Transverse colon (tissue), 4 donors: ENCODE data around the gene IRS4. TPM values are rescaled to one million over a fixed set of nuclear protein-coding genes. Genes with fewer than 3 reads are reported as not detected.

Experiments
- DNase-seq: peaks from one replicate; pipeline ENCODE4 v3.0.0-alpha.2; 2019
- H3K27ac ChIP-seq, 4 donors: fragments of 200-600 bp; sonication (generic); 2 replicates each; pipeline ENCODE4 v1.5.1; 2016 to 2018; ENCODE audit warnings: inconsistent platforms in 4 of 4
- H3K27me3 ChIP-seq: fragments of 200-600 bp; sonication (generic); 2 replicates; pipeline ENCODE4 v1.5.1; 2017; ENCODE audit warnings: inconsistent platforms
- H3K36me3 ChIP-seq, 4 donors: fragments of 200-600 bp; sonication (generic); 2 replicates each; pipeline ENCODE4 v1.5.1; 2017 to 2019; ENCODE audit warnings: inconsistent platforms in 4 of 4
- H3K4me1 ChIP-seq, 4 donors: fragments of 200-600 bp; sonication (generic); 2 replicates each; pipeline ENCODE4 v1.5.1; 2017 to 2020; ENCODE audit warnings: inconsistent platforms in 4 of 4
- H3K4me3 ChIP-seq, 4 donors: fragments of 200-600 bp; sonication (generic); 1 replicate in 1 of 4; 2 replicates in 3 of 4; pipeline versions ENCODE4 v1.5.1 to v1.6.1; 2017 to 2019; ENCODE audit warnings: inconsistent platforms in 4 of 4
- H3K9me3 ChIP-seq, 2 donors: fragments of 200-600 bp; sonication (generic); 2 replicates each; pipeline ENCODE4 v1.5.1; 2017 to 2019; ENCODE audit warnings: inconsistent platforms in 2 of 2
- EP300 ChIP-seq: sonication (generic); formaldehyde crosslinking; IDR thresholded peaks from one replicate; pipeline ENCODE4 v1.6.1; 2017; ENCODE audit warnings: antibody characterized with exemption, low read depth
- POLR2A ChIP-seq: fragments of 450-650 bp; IDR thresholded peaks from one replicate; pipeline ENCODE4 v1.6.1; 2016; ENCODE audit warnings: antibody characterized with exemption, mild to moderate bottlenecking, moderate library complexity
- POLR2AphosphoS5 ChIP-seq, 3 donors: sonication (generic); formaldehyde crosslinking; IDR thresholded peaks; one replicate each; pipeline ENCODE4 v1.6.1; 2016; ENCODE audit warnings: antibody characterized with exemption in 3 of 3
- WGBS, 2 donors: methylation state at CpG; one replicate each; pipeline ENCODE4 v1.1.5; 2018; ENCODE audit warnings: low coverage in 1 of 2; 5-methylcytosine and 5-hydroxymethylcytosine counted together
- in situ Hi-C, 4 donors: fragments of 200-750 bp; cut with MboI; loops; one replicate each; pipeline versions ENCODE4 v1.15.0 to v1.15.1; 2017; ENCODE audit warnings: low sequenced_read_pairs in 3 of 4, low pct_ligation_motif_present in 1 of 4, low pct_unique_long_range_greater_than_20kb in 1 of 4
- intact Hi-C: fragments of 100-400 bp; cut with DNase I; formaldehyde crosslinking; loops from one replicate; pipeline ENCODE4 v1.15.1; 2023; ENCODE audit warnings: low total_unique reads
- total RNA-seq, 4 donors: library from RNA; depleted of rRNA; stranded (reverse); fragments of >200 nt; gene quantifications; one replicate each; pipeline ENCODE4 v1.1.0, GENCODE V29; 2016
- TF ChIP-seq, protein P1 (sequence below), 5 experiments: fragments of 200-600 bp in 3 of 5; fragments of 450-650 bp in 2 of 5; sonication (generic) in 3 of 5; IDR thresholded peaks; 1 replicate in 2 of 5; 2 replicates in 3 of 5; pipeline ENCODE4 v1.5.1; 2016 to 2017; ENCODE audit warnings: antibody characterized with exemption in 5 of 5, inconsistent platforms in 3 of 5, mild to moderate bottlenecking in 2 of 5, moderate library complexity in 1 of 5

The IRS4 gene
- total RNA-seq, 4 donors from 2014 or later = not detected

DNA sequence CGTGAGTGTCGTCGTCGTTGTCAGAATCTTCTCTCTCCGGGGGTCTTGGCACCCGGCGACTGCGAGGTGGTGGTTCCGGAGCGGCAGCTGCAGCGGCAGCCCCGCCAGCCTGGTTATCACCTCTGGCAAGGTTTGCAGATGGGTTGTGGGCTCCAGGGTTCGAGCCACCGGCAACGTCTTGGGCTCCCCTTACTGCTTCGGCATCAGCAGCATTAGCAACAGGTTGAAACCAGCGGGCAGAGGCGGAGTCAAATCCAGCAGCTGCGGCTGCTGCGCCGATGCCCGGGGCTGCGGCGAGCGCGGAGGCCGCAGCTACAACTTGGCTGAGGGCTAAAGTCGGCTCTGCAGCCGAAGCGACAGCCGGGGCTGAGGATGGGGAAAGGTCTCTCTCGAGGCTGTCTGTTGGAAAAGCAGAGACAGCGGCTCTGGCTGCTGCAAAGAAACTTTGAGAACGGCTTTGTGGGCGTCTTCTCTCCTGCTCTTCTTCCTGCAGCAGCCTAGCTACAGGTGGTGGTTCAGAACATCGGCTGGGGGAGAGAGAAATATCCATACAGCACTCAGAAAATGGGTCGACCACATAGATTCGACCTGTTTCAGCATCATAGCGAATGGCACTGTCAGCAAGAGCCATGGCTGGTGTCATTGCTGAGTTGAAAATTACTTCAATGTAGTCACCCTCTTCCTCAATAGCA is 3.6 kb downstream of the IRS4 start:
- no peak for TF ChIP-seq EP300
- TF ChIP-seq, protein P1, sequence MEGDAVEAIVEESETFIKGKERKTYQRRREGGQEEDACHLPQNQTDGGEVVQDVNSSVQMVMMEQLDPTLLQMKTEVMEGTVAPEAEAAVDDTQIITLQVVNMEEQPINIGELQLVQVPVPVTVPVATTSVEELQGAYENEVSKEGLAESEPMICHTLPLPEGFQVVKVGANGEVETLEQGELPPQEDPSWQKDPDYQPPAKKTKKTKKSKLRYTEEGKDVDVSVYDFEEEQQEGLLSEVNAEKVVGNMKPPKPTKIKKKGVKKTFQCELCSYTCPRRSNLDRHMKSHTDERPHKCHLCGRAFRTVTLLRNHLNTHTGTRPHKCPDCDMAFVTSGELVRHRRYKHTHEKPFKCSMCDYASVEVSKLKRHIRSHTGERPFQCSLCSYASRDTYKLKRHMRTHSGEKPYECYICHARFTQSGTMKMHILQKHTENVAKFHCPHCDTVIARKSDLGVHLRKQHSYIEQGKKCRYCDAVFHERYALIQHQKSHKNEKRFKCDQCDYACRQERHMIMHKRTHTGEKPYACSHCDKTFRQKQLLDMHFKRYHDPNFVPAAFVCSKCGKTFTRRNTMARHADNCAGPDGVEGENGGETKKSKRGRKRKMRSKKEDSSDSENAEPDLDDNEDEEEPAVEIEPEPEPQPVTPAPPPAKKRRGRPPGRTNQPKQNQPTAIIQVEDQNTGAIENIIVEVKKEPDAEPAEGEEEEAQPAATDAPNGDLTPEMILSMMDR (IDR thresholded peaks at IDR 0.05) = no peak
- TF ChIP-seq POLR2AphosphoS5 (IDR thresholded peaks at IDR 0.05) = no peak
- TF ChIP-seq POLR2A = no peak
- Histone ChIP-seq H3K36me3 (no peaks in the 10 kb centered on the region), H3K4me1 (peaks cover 0 to 9% (median 6%) of the 10 kb centered on the region in 4 donors), H3K9me3 (no peaks in the 10 kb centered on the region), H3K4me3 (no peak overlapping the region), H3K27ac (no peak overlapping the region), H3K27me3 (peaks cover 63% of the 10 kb centered on the region)
- intact Hi-C loops = no loop called here
- WGBS, 2 donors = 65% methylated on average over 35 of the region's 39 CpGs; no CpG with 5 or more reads in 1 of the 2 donors
- in situ Hi-C loops = no loop called here
- DNase-seq = no peak

- in situ Hi-C loops = no loop called here
- TF ChIP-seq, protein P1 (IDR thresholded peaks at IDR 0.05) = no peak
- TF ChIP-seq POLR2A = no peak
- TF ChIP-seq POLR2AphosphoS5 (IDR thresholded peaks at IDR 0.05) = no peak
- TF ChIP-seq EP300 = no peak
- no peak overlapping the region for H3K27ac ChIP-seq
- no peak overlapping the region for H3K4me3 ChIP-seq
- intact Hi-C loops = no loop called here
- H3K27me3 ChIP-seq = peaks cover 46% of the 10 kb centered on the region
- WGBS, 2 donors = 26 to 40% methylated on average over 2 of the region's 2 CpGs
- no peak for DNase-seq
- no peaks in the 10 kb centered on the region for H3K36me3 ChIP-seq
- H3K4me1 ChIP-seq = peaks cover 0 to 9% (median 0%) of the 10 kb centered on the region in 4 donors
- no peaks in the 10 kb centered on the region for H3K9me3 ChIP-seq
These were observed 5.2 kb downstream of the IRS4 start for GRCh38 chrX:108731153-108731552.

DNA sequence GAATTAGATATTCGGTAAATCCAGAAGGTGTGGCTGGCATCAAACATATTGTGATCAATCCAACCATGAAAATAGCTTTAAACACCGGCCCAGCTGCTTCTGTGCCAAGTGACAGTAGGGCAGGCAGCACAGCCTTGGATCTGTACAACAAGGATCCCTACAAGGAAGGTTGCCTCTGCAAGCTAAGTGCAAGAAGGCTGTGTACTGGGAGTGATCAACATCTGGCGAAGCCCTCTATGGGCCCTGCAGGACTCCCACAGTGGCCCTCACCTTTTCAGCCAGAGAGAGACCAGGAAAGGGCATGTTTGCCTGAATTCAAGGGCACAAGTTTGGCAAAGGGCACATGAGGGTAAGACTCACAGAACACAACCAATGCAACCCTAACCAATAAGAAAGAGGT is 9.6 kb downstream of the IRS4 start:
- intact Hi-C loops = no loop called here
- Histone ChIP-seq H3K4me1 (no peaks in the 10 kb centered on the region), H3K9me3 (no peaks in the 10 kb centered on the region), H3K4me3 (no peak overlapping the region), H3K27me3 (peaks cover 7% of the 10 kb centered on the region), H3K36me3 (no peaks in the 10 kb centered on the region), H3K27ac (no peak overlapping the region)
- TF ChIP-seq POLR2A = no peak
- no peak for TF ChIP-seq POLR2AphosphoS5 (IDR thresholded peaks at IDR 0.05)
- TF ChIP-seq, protein P1 (IDR thresholded peaks at IDR 0.05) = no peak
- TF ChIP-seq EP300 = no peak
- DNase-seq = no peak
- WGBS, 2 donors = 71 to 83% methylated on average over 1 to 3 of the region's 3 CpGs
- in situ Hi-C loops = no loop called here

DNA sequence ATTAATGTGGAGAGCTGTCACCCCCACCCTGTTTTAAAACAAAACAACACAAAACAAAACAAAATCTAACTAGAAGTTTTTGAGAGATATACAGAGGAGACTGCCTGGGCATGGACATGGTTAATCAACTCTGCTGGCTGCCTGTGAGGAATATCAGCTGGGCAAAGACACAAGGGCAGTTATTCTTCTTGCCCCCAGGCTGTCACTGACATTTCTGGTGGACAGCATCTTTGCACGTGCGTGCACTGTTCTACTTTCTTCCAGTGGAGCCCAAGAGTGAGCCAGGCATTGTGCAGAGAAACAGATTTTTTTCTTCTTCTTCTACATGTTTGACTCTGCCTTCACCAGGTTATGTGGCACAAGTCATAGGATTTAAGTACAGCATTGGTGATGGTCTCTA is 13.8 kb downstream of the IRS4 start:
- WGBS, 2 donors = 72% methylated on average over 2 of the region's 2 CpGs; no CpG with 5 or more reads in 1 of the 2 donors
- Histone ChIP-seq H3K4me3 (no peak overlapping the region), H3K27me3 (no peaks in the 10 kb centered on the region), H3K4me1 (no peaks in the 10 kb centered on the region), H3K9me3 (no peaks in the 10 kb centered on the region), H3K27ac (no peak overlapping the region), H3K36me3 (no peaks in the 10 kb centered on the region)
- TF ChIP-seq, protein P1 (IDR thresholded peaks at IDR 0.05) = no peak
- no peak for TF ChIP-seq EP300
- TF ChIP-seq POLR2A = no peak
- no peak for TF ChIP-seq POLR2AphosphoS5 (IDR thresholded peaks at IDR 0.05)
- intact Hi-C loops (no loop called here), in situ Hi-C loops (no loop called here)
- no peak for DNase-seq
